Activated CD4-positive, alpha-beta T cell treated with anti-CD3 and anti-CD28 coated beads for 24 hours (primary cell): ENCODE data around the gene SLC43A3.
"Not testable (repeated sequence)": the region's sequence is repeated elsewhere in the genome, so short reads cannot be mapped to it uniquely, and the experiment has no call there.

Experiments used
- DNase-seq, 2 donors: peaks; one replicate each; pipeline ENCODE4 v3.0.0-alpha.2; 2020; ENCODE audit warnings: low read depth in 2 of 2

The SLC43A3 gene

GRCh38 chr11:57459164-57460021, 32.5 kb upstream of the SLC43A3 start:
- DNase-seq = no peak

GRCh38 chr11:57458410-57459163, 31.7 kb upstream of the SLC43A3 start:
- no peak for DNase-seq

GRCh38 chr11:57458060-57458409, 31.1 kb upstream of the SLC43A3 start:
- DNase-seq = no peak

GRCh38 chr11:57457643-57458023, 30.7 kb upstream of the SLC43A3 start:
- no peak for DNase-seq

- peak; percentile 67 to 68 for DNase-seq
Measured at GRCh38 chr11:57456960-57457642, 30.2 kb upstream of the SLC43A3 start.

GRCh38 chr11:57453543-57454177, 26.7 kb upstream of the SLC43A3 start:
- DNase-seq = no peak

- DNase-seq = no peak
Measured at GRCh38 chr11:57446055-57446454, 19.1 kb upstream of the SLC43A3 start.

GRCh38 chr11:57445122-57445394, 18.1 kb upstream of the SLC43A3 start:
- DNase-seq = not testable (repeated sequence)

GRCh38 chr11:57444362-57445121, 17.6 kb upstream of the SLC43A3 start:
- DNase-seq = no peak

GRCh38 chr11:57440744-57441414, 14.0 kb upstream of the SLC43A3 start:
- no peak for DNase-seq

- no peak for DNase-seq
Measured at GRCh38 chr11:57439786-57440185, 12.9 kb upstream of the SLC43A3 start.

- DNase-seq = no peak
Measured at GRCh38 chr11:57438345-57439285, 11.7 kb upstream of the SLC43A3 start.

GRCh38 chr11:57436031-57436430, 9.1 kb upstream of the SLC43A3 start:
- DNase-seq = no peak

- DNase-seq = no peak
Measured at GRCh38 chr11:57434640-57435546, 8.0 kb upstream of the SLC43A3 start.

- DNase-seq = no peak
Measured at GRCh38 chr11:57432714-57433163, 5.8 kb upstream of the SLC43A3 start.

GRCh38 chr11:57432149-57432561, 5.2 kb upstream of the SLC43A3 start:
- no peak for DNase-seq

GRCh38 chr11:57430952-57431351, 4.0 kb upstream of the SLC43A3 start:
- no peak for DNase-seq

GRCh38 chr11:57429946-57430345, 3.0 kb upstream of the SLC43A3 start:
- DNase-seq = no peak

- DNase-seq = no peak
Measured at GRCh38 chr11:57428643-57429042, 1.7 kb upstream of the SLC43A3 start.
